Stimulated activated CD4-positive, alpha-beta T cell treated with anti-CD3 and anti-CD28 coated beads, Interleukin-4, amount 100 ng/mL, for 48 hours (primary cell): ENCODE results near the gene DGKH.
"Not testable (repeated sequence)": the region's sequence is repeated elsewhere in the genome, so short reads cannot be mapped to it uniquely, and the experiment has no call there.

Source experiments
- DNase-seq, 2 donors: peaks; one replicate each; pipeline ENCODE4 v3.0.0-alpha.2; 2020; ENCODE audit warnings: low read depth in 2 of 2

DGKH gene

GRCh38 chr13:42110410-42111155, 62.1 kb downstream of the DGKH start:
- peak in 1 of 2 donors; percentile 8 for DNase-seq

DNA sequence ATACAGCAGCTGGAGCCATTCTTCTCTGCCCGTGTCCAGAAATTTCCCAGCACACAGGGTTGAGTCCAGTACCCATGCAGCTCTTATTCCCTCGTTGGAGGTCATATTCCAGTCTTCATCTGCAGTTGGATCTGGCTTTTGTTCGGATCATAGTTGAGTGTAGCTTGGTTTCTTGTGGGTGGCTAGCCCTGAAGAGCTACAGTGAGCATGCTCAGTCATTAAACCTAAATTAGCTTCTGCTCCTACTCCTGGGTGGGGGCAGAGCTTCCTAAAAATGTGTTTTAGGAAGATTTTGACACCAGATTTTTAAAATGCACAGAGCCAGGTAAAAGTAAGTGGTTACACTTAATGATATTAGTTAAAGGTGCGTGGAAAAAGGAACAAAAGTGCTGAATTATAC, 64.4 kb downstream of the DGKH start:
- DNase-seq: no peak

GRCh38 chr13:42113478-42113877, 65.0 kb downstream of the DGKH start:
- no peak for DNase-seq

DNA sequence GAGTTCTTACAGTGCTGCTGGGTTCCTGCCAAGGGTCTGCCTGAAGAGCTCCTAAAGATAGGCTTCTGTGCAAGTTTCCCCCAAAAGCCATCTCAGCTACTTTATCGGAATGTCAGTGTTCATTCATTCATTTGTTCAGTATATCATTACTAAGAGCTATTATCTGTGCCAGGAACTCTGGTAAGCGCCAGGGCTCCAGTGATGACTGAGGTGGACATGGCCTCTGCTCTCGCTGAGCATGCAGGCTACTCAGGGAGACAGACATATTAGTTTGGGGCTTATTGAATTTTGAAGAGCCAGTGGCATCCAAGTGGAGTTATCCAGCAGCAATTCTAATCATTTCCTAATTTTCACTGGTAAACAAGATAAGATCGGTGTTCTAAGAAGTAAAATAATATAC, 65.8 kb downstream of the DGKH start:
- no peak for DNase-seq

DNA sequence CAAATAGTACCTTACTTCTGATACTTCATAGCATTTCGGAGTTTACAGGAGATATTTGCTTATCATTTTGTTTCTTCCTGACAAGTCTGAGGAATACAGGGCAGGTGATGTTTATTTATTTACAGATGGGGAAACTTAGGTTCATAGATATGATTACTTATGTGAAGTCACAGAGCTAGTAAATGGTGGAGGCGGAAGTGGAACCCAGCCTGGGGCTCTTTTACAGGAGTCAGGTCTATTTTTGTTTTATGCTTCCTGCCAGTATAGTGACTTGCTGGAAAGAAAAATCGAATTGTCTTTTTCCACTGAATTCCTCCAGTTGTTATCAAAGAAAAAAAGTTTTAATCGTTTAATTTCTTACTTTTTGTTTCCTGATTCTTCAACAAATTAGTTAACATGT, 66.5 kb downstream of the DGKH start:
- DNase-seq: no peak

- no peak for DNase-seq
Observed at GRCh38 chr13:42116225-42116624, 67.8 kb downstream of the DGKH start.

GRCh38 chr13:42119041-42119440, 70.6 kb downstream of the DGKH start:
- DNase-seq: no peak

DNA sequence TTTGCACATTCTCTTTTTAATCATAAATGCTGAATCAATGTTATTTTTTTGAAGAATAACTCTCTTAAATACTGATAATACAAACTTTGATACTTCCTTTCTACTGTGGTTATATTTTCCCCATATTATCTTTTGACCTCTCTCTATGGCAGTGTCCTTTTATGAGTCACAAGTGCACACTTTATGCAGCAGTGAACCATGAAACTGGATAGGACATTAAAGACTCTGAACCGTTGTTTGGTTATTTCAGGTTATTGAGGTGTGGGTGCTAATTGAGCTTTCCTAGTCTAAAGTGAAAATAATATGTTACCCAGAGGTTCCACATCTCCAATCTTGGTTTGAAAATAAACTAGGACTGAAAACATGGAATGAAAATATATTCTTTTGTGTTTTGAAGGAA, 71.4 kb downstream of the DGKH start:
- DNase-seq: no peak

- no peak for DNase-seq
Observed at GRCh38 chr13:42123600-42123999, 75.2 kb downstream of the DGKH start.

DNA sequence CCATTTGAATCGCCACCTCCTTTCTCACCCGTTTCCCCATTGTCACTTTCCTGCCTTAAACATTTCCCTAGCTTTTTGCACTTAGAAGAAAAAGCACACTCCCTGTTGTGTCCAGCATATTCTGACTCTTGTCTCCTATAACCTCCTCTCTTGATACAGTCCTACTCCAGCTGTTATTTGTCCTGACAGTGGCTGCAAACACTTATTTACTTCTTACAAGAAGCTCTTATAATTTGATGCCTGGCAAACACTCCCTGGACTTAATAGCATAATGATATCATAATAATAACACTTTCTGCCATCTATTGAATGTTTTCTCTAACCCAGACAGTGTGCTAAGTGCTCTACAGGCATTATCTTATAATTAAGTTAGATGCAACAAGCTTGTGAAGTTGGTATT, 76.6 kb downstream of the DGKH start:
- DNase-seq: no peak

DNA sequence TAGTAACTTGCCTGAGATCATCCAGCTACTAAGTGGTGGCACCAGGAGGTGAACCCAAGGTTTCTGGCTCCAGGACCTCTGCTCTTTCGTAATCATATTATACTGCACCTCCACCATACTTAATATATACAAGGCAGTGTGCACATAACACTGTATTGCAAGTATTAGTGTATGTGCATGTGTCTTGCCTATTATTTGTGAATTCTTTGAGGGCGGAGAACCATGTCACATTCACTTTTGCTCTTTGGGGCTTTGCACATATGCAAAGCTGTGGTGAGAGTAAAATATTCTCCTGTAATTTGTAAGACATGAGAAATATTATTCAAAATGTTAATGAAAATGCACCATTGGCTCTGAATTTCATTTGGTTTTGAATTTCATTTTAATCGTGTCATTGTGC, 78.6 kb downstream of the DGKH start:
- DNase-seq: no peak

GRCh38 chr13:42129033-42129432, 80.6 kb downstream of the DGKH start:
- DNase-seq: no peak

DNA sequence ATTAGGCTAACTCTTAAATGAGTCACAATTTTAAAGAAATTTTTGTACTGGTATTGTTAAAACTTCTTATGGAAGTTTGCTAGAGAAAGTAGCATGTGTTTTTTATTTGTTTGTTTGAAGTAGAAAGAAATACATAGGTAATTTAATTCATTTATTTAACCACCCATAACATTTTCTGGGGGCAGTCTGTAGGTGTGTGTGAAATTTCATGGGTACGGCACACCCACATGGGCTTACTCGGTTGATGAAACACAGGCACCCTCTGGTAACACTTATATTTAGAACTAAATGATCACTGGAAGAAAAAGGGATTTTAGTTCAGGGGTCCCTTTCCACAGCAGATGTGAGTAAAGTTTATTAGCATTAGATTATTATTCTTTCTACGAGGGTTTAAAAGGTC, 88.1 kb downstream of the DGKH start:
- DNase-seq: no peak

GRCh38 chr13:42137856-42138537, 89.5 kb downstream of the DGKH start:
- DNase-seq: no peak

DNA sequence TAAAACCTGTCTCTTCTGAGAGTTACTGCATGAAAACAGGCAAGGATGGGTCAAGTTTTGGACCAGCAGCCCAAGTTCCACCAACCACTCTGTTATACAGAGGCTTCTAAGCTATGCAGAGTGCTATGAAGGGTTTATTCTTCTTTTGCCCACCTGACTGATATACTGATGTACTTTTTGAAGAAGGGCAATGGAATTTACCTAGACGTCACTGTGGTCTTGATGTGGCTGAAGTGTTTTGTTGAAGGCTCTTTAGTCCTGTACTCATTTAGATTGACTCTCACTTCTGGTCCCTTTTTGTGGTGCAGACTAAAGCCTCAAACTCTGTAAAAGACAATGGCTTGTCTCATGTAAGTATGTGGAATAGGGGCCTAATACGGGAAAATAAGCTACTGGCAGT, 92.0 kb downstream of the DGKH start:
- DNase-seq: no peak

GRCh38 chr13:42141052-42141451, 92.6 kb downstream of the DGKH start:
- not testable (repeated sequence) for DNase-seq

DNA sequence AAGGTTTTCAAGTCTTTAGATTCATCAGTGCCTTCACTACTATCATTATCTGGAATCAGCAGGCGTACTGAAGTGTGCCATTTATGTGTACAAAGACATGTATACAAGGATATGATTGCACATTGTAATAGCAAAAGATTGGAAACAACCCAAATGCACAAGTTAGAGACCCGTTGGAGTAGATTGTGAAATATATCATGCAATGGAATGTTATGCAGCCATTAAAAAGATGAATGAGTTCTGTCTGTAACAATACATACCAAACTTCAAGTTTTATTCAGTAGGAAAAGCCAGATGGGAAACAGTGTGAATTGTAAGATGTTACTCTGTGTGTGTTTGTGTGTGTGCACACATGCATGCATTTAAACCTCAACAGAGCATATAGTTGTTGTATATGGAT, 97.9 kb downstream of the DGKH start:
- no peak for DNase-seq

GRCh38 chr13:42148538-42148937, 100.1 kb downstream of the DGKH start:
- DNase-seq: no peak

- DNase-seq: no peak
Observed at GRCh38 chr13:42149136-42149535, 100.7 kb downstream of the DGKH start.

GRCh38 chr13:42151781-42152180, 103.3 kb downstream of the DGKH start:
- no peak for DNase-seq

GRCh38 chr13:42152495-42152894, 104.0 kb downstream of the DGKH start:
- DNase-seq: no peak

GRCh38 chr13:42153199-42154113, 105.0 kb downstream of the DGKH start:
- no peak for DNase-seq

- DNase-seq: no peak
Observed at GRCh38 chr13:42155251-42155650, 106.8 kb downstream of the DGKH start.
